Right lobe of liver (tissue), 4 donors: Measurements from ENCODE around the gene DNAAF8.

Source experiments
- CTCF ChIP-seq, 4 donors: fragments of 200-600 bp in 3 of 4; fragments of 450-650 bp in 1 of 4; IDR thresholded peaks; one replicate each; pipeline versions ENCODE4 v1.5.1 to v1.8.0; 2016 to 2022; ENCODE audit warnings: antibody characterized with exemption in 4 of 4, mild to moderate bottlenecking in 2 of 4
- POLR2A ChIP-seq: fragments of 450-650 bp; IDR thresholded peaks from one replicate; pipeline ENCODE4 v1.6.1; 2017; ENCODE audit warnings: antibody characterized with exemption, mild to moderate bottlenecking
- donor health status: DM: no; HTN: no; CAD: no.
- donor health status: DM: no; HTN: no; CAD: no.
- donor health status: DM: no; HTN: yes; CAD: no.

GRCh38 chr16:4787627-4788482 is 53.5 kb downstream of the DNAAF8 start, which contains the start of gene SEPTIN12:
- TF ChIP-seq CTCF (IDR thresholded peaks at IDR 0.05) (no peak), POLR2A (no peak)
